ENCODE measurements around the gene IL22RA1. TPM values are rescaled to one million over a fixed set of nuclear protein-coding genes. Genes with fewer than 3 reads are reported as not detected.

Gene IL22RA1
- total RNA-seq, 2 donors from 2014 or later: 0.15 to 0.24 TPM

GRCh38 chr1:24126018-24126671 is 16.8 kb downstream of the IL22RA1 start:
- no peaks in the 10 kb centered on the region for H3K27me3 ChIP-seq
- peaks cover 0 to 11% of the 10 kb centered on the region in 2 donors for H3K9me3 ChIP-seq
- no peak overlapping the region for H3K4me3 ChIP-seq
- H3K27ac ChIP-seq: peak overlapping the region; percentile 57 to 61
- H3K4me1 ChIP-seq: peaks cover 0 to 11% of the 10 kb centered on the region in 2 donors
- no peaks in the 10 kb centered on the region for H3K36me3 ChIP-seq
- TF ChIP-seq CTCF (IDR thresholded peaks at IDR 0.05): no peak
- no peak for DNase-seq (ENCODE audit: low spot score)

GRCh38 chr1:24125456-24125855 is 17.5 kb downstream of the IL22RA1 start:
- no peaks in the 10 kb centered on the region for H3K36me3 ChIP-seq
- peaks cover 0 to 4% of the 10 kb centered on the region in 2 donors for H3K9me3 ChIP-seq
- TF ChIP-seq CTCF (IDR thresholded peaks at IDR 0.05): no peak
- no peak overlapping the region for H3K4me3 ChIP-seq
- H3K4me1 ChIP-seq: peaks cover 0 to 17% of the 10 kb centered on the region in 2 donors
- no peaks in the 10 kb centered on the region for H3K27me3 ChIP-seq
- H3K27ac ChIP-seq: peak overlapping the region; percentile 57 to 61
- DNase-seq (ENCODE audit: low spot score): no peak

GRCh38 chr1:24124980-24125379 is 18.0 kb downstream of the IL22RA1 start:
- no peaks in the 10 kb centered on the region for H3K27me3 ChIP-seq
- H3K27ac ChIP-seq: peak overlapping the region in 1 of 2 donors; percentile 61

GRCh38 chr1:24123611-24124010 is 19.3 kb downstream of the IL22RA1 start:
- Histone ChIP-seq H3K4me1 (peaks cover 0 to 28% of the 10 kb centered on the region in 2 donors), H3K4me3 (no peak overlapping the region), H3K36me3 (no peaks in the 10 kb centered on the region), H3K9me3 (no peaks in the 10 kb centered on the region), H3K27me3 (no peaks in the 10 kb centered on the region), H3K27ac (no peak overlapping the region)
- no peak for DNase-seq (ENCODE audit: low spot score)
- TF ChIP-seq CTCF (IDR thresholded peaks at IDR 0.05): no peak

More at GRCh38 chr1:24124980-24125379, 18.0 kb downstream of the IL22RA1 start:
- no peak for DNase-seq (ENCODE audit: low spot score)
- H3K4me1 ChIP-seq: peaks cover 0 to 22% of the 10 kb centered on the region in 2 donors
- H3K4me3 ChIP-seq: no peak overlapping the region
- no peaks in the 10 kb centered on the region for H3K36me3 ChIP-seq
- no peak for TF ChIP-seq CTCF (IDR thresholded peaks at IDR 0.05)
- H3K9me3 ChIP-seq: no peaks in the 10 kb centered on the region

- Histone ChIP-seq H3K9me3 (no peaks in the 10 kb centered on the region), H3K27me3 (no peaks in the 10 kb centered on the region), H3K27ac (no peak overlapping the region), H3K4me1 (peaks cover 0 to 28% of the 10 kb centered on the region in 2 donors), H3K36me3 (no peaks in the 10 kb centered on the region), H3K4me3 (no peak overlapping the region)
- no peak for TF ChIP-seq CTCF (IDR thresholded peaks at IDR 0.05)
- no peak for DNase-seq (ENCODE audit: low spot score)
Measured at GRCh38 chr1:24122776-24123175, 20.2 kb downstream of the IL22RA1 start.

GRCh38 chr1:24121406-24121805 is 21.5 kb downstream of the IL22RA1 start:
- Histone ChIP-seq H3K4me1 (peaks cover 0 to 28% of the 10 kb centered on the region in 2 donors), H3K36me3 (no peaks in the 10 kb centered on the region), H3K9me3 (no peaks in the 10 kb centered on the region), H3K4me3 (no peak overlapping the region), H3K27me3 (no peaks in the 10 kb centered on the region), H3K27ac (no peak overlapping the region)
- no peak for DNase-seq (ENCODE audit: low spot score)
- TF ChIP-seq CTCF (IDR thresholded peaks at IDR 0.05): no peak

Data from right atrium auricular region (tissue), 2 donors.